Endodermal cell (in vitro differentiated cells): ENCODE data around the gene GLIPR1L1. TPM values are rescaled to one million over a fixed set of nuclear protein-coding genes. Genes with fewer than 3 reads are reported as not detected.

Source experiments
- DNase-seq: peaks from one replicate; pipeline ENCODE4 v3.0.0-alpha.2; 2017
- H3K27ac ChIP-seq: 2 replicates; pipeline ENCODE4 v1.5.1; 2013; ENCODE audit warnings: mild to moderate bottlenecking, low read depth, low read length, moderate library complexity
- H3K27me3 ChIP-seq: 2 replicates; pipeline ENCODE4 v1.6.1; 2013; ENCODE audit warnings: mild to moderate bottlenecking, low read length, moderate library complexity; ENCODE audit not compliant: insufficient read depth, control insufficient read depth, poor library complexity, severe bottlenecking
- H3K36me3 ChIP-seq: 2 replicates; pipeline ENCODE4 v1.7.0; 2013; ENCODE audit warnings: mild to moderate bottlenecking, low read length, moderate library complexity; ENCODE audit not compliant: control insufficient read depth, insufficient read depth
- H3K4me1 ChIP-seq: one replicate; pipeline ENCODE4 v1.7.0; 2013; ENCODE audit warnings: low read length; ENCODE audit not compliant: control insufficient read depth, insufficient read depth
- H3K4me3 ChIP-seq: 2 replicates; pipeline ENCODE4 v1.5.1; 2013; ENCODE audit warnings: mild to moderate bottlenecking, low read length, moderate library complexity
- H3K9ac ChIP-seq: 2 replicates; pipeline ENCODE4 v1.6.1; 2013; ENCODE audit warnings: mild to moderate bottlenecking, low read length, moderate library complexity; ENCODE audit not compliant: poor library complexity, severe bottlenecking; ENCODE audit errors: extremely low read depth
- H3K9me3 ChIP-seq: 2 replicates; pipeline ENCODE4 v1.6.1; 2013; ENCODE audit warnings: mild to moderate bottlenecking, low read length, moderate library complexity; ENCODE audit not compliant: control insufficient read depth
- H3K27ac Mint-ChIP-seq: 2 replicates; pipeline ENCODE4 v1.8.0; 2020; ENCODE audit warnings: mixed read lengths
- H3K27me3 Mint-ChIP-seq: 2 replicates; pipeline ENCODE4 v1.8.0; 2021; ENCODE audit warnings: mild to moderate bottlenecking, mixed read lengths; ENCODE audit not compliant: insufficient read depth
- H3K36me3 Mint-ChIP-seq: 2 replicates; pipeline ENCODE4 v1.8.0; 2020; ENCODE audit warnings: low read depth, mixed read lengths
- H3K4me1 Mint-ChIP-seq: 2 replicates; pipeline ENCODE4 v1.8.0; 2020; ENCODE audit warnings: mixed read lengths
- H3K4me3 Mint-ChIP-seq: 2 replicates; pipeline ENCODE4 v1.8.0; 2020; ENCODE audit warnings: mild to moderate bottlenecking, moderate library complexity, mixed read lengths
- H3K9me3 Mint-ChIP-seq: 2 replicates; pipeline ENCODE4 v1.8.0; 2020; ENCODE audit warnings: mild to moderate bottlenecking, mixed read lengths
- WGBS, 2 experiments: methylation state at CpG; one replicate each; pipeline versions ENCODE4 v1.1.5 to v1.1.7; 2013; ENCODE audit warnings: missing lambda C conversion rate in 2 of 2, mixed read lengths in 1 of 2; ENCODE audit not compliant: insufficient coverage in 1 of 2, insufficient read length in 1 of 2; 5-methylcytosine and 5-hydroxymethylcytosine counted together
- total RNA-seq, 2 donors: library from RNA; stranded (reverse); fragmentation: NEBNext Ultra II Directional in 1 of 2; extraction: Animal tissue kit (Norgen Biotek cat#: 25700) in 1 of 2; gene quantifications; 2 replicates in 1 of 2; 3 replicates in 1 of 2; pipeline ENCODE4 v1.2.1, GENCODE V29; 2021
- TF ChIP-seq, protein P1 (sequence below): fragments of 200-600 bp; sonication (generic); conservative IDR thresholded peaks from 2 replicates; pipeline ENCODE4 v1.5.0; 2021; ENCODE audit warnings: antibody characterized with exemption, mild to moderate bottlenecking

Gene GLIPR1L1
- total RNA-seq, 2 donors from 2014 or later: 1.3 TPM; not detected in 1

DNA sequence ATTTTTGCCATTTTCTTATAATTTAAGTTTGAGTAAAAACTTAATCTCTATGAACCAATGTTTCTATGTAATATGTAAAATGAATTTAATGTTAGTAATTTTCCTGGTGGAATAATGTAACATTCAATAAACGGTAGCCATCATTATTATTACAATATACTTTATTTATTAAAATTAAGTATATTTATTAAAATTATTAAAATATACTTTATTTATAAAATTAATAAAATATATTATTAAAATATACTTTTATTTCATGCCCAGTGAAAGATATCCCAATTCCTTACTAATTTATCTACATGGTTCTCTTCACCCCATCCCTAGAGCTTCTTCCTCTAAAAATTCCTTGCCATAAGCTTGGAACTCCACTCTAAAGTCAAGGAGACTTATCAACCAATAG lies 6.8 kb upstream of the GLIPR1L1 start:
- Histone ChIP-seq H3K4me3 (no peak overlapping the region), H3K9ac (no peak overlapping the region), H3K4me1 (no peaks in the 10 kb centered on the region), H3K27ac (no peak overlapping the region), H3K36me3 (no peaks in the 10 kb centered on the region), H3K9me3 (no peaks in the 10 kb centered on the region), H3K27me3 (peaks cover 8% of the 10 kb centered on the region)
- no peaks in the 10 kb centered on the region for H3K36me3 Mint-ChIP-seq
- no peaks in the 10 kb centered on the region for H3K9me3 Mint-ChIP-seq
- DNase-seq: no peak
- TF ChIP-seq, protein P1, sequence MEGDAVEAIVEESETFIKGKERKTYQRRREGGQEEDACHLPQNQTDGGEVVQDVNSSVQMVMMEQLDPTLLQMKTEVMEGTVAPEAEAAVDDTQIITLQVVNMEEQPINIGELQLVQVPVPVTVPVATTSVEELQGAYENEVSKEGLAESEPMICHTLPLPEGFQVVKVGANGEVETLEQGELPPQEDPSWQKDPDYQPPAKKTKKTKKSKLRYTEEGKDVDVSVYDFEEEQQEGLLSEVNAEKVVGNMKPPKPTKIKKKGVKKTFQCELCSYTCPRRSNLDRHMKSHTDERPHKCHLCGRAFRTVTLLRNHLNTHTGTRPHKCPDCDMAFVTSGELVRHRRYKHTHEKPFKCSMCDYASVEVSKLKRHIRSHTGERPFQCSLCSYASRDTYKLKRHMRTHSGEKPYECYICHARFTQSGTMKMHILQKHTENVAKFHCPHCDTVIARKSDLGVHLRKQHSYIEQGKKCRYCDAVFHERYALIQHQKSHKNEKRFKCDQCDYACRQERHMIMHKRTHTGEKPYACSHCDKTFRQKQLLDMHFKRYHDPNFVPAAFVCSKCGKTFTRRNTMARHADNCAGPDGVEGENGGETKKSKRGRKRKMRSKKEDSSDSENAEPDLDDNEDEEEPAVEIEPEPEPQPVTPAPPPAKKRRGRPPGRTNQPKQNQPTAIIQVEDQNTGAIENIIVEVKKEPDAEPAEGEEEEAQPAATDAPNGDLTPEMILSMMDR: no peak
- H3K4me1 Mint-ChIP-seq: peaks cover 10% of the 10 kb centered on the region
- no peaks in the 10 kb centered on the region for H3K27me3 Mint-ChIP-seq
- H3K4me3 Mint-ChIP-seq: no peak overlapping the region
- no CpG with 5 or more reads among the region's 1 CpG for WGBS, 2 experiments
- H3K27ac Mint-ChIP-seq: no peak overlapping the region

DNA sequence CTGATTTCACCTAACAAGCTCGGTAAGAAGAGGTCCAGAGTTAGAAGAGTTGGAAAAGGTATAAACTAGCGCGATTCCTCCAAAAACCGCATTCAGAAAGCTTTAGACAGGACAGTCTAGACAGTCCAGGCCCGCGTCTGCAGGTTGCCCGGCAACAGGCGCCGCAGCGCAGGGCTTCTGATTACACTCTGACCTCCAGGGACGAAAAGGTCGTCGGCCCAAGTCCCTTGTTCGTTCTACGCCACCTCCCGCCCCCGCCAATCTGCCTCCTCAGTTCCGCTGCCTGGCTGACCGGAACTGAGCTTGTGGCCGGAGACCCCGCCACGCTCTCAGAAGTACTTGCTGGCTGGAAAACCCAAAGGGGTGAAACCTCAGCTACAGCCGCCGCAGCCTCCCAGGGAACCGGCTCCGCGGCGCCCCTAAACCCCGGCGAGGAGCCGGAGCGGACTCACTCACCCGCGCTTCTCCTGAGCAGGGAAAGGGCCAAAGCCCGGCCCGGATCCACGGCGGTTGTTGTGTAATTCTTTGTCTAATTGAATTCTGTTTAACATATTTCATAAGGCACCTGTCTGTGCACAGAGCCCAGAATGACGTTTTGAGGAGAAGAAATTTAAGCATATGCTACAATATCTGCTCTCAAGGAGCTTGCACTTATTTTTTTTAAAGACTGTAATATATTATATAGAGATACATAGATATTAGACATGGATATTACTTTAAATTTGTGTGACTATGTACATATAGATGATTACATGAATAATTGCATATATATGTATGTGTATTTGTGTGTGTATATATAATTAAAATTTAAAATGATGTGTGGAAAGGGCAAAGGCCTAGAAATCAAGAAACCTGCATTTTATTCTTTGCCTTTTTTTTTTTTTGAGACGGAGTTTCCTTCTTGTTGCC lies 4.3 kb upstream of the GLIPR1L1 start, which contains the start of gene CAPS2:
Gene CAPS2 (minus strand): TSS at position 407 of the 909 bp plus-strand sequence. CDS start 3,826 bp downstream, outside the sequence.
- Histone ChIP-seq H3K9ac (peak within 1 kb of the TSS; percentile 72), H3K36me3 (no peaks in the 10 kb centered on the region), H3K4me1 (no peaks in the 10 kb centered on the region), H3K27me3 (peaks cover 8% of the 10 kb centered on the region), H3K4me3 (peak within 1 kb of the TSS; percentile 81), H3K27ac (peak within 1 kb of the TSS; percentile 93), H3K9me3 (no peaks in the 10 kb centered on the region)
- Mint-ChIP-seq H3K27me3 (peaks cover 3% of the 10 kb centered on the region), H3K4me3 (peak within 1 kb of the TSS; percentile 86), H3K36me3 (no peaks in the 10 kb centered on the region), H3K27ac (peak within 1 kb of the TSS; percentile 95), H3K9me3 (no peaks in the 10 kb centered on the region), H3K4me1 (peaks cover 15% of the 10 kb centered on the region)
- 4 to 6% methylated on average over 15 to 40 of the region's 40 CpGs for WGBS, 2 experiments
- TF ChIP-seq, protein P1: no peak
- peak; percentile 97 for DNase-seq

DNA sequence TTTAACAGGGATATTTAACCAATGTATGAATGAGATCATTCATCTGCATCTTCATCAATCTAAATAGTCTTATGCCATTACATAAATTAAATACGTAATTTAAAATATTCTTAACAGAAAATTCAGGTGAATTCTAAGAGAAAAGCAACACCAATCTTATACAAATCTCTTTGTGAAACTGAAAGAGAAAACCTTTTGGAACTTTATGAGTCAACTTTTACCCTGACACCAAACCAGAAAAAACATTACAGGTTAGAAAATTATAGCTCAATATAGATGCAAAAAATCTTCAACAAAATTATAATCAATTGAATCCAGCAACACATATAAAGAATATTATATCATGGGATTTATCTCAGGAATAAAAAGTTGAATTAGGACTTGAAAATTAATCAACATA lies 3.4 kb downstream of the GLIPR1L1 start:
- H3K27ac Mint-ChIP-seq: no peak overlapping the region
- Histone ChIP-seq H3K36me3 (no peaks in the 10 kb centered on the region), H3K4me1 (no peaks in the 10 kb centered on the region), H3K27ac (no peak overlapping the region), H3K9ac (no peak overlapping the region), H3K9me3 (no peaks in the 10 kb centered on the region), H3K4me3 (no peak overlapping the region), H3K27me3 (no peaks in the 10 kb centered on the region)
- no peak for DNase-seq
- TF ChIP-seq, protein P1: no peak
- no peak overlapping the region for H3K4me3 Mint-ChIP-seq
- 83 to 100% methylated on average over 1 of the region's 1 CpG for WGBS, 2 experiments
- peaks cover 3% of the 10 kb centered on the region for H3K27me3 Mint-ChIP-seq
- H3K9me3 Mint-ChIP-seq: peaks cover 4% of the 10 kb centered on the region
- peaks cover 6% of the 10 kb centered on the region for H3K4me1 Mint-ChIP-seq
- no peaks in the 10 kb centered on the region for H3K36me3 Mint-ChIP-seq
